ENCODE results near the gene DENND1B.

Gene DENND1B, protein sequence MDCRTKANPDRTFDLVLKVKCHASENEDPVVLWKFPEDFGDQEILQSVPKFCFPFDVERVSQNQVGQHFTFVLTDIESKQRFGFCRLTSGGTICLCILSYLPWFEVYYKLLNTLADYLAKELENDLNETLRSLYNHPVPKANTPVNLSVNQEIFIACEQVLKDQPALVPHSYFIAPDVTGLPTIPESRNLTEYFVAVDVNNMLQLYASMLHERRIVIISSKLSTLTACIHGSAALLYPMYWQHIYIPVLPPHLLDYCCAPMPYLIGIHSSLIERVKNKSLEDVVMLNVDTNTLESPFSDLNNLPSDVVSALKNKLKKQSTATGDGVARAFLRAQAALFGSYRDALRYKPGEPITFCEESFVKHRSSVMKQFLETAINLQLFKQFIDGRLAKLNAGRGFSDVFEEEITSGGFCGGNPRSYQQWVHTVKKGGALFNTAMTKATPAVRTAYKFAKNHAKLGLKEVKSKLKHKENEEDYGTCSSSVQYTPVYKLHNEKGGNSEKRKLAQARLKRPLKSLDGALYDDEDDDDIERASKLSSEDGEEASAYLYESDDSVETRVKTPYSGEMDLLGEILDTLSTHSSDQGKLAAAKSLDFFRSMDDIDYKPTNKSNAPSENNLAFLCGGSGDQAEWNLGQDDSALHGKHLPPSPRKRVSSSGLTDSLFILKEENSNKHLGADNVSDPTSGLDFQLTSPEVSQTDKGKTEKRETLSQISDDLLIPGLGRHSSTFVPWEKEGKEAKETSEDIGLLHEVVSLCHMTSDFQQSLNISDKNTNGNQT

DNA sequence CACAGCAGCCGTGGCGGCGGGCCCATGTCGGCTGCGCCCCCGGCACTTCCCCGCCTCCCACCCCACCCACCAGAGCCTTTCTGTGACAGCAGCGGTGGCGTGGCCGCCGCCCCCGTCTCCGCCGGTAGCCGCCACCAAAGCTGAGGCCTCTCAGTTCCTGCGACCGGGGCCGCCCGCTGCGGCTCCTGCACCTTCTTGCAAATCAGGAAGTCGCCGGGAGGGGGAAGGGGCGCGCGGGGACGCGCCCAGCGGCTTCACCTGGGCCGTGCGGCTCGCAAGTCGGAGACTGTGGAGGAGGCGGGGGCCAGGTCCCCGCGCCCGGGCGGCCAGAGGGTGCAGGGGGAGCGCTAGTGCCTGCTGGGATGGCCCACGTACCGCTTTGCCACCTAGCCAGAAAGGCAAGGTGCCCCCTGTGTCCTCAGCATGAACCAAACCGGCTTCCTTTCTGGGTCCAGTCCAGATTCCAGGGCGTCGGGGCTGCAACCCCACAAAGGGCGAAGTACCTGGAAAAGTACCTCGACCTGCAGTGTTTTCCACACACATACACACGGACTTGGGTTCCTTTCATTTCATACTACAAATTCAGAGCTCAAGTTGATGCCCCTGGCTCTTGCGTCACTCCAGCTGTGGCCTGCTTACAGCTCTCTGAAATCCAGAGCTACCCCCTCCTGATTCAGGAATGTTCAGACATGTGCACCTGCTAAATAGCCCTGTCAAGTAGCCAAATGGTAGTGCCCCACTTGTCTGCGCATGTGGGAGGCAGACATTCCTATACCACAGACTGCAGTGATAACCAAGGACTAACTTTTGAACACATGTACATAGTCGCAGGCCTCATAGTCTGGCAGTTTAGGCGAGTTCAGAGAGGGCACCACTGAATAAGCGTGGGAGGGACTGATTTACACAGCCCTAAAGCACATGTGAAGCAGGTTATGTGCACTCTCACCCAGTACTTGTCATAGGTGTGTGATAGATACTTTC lies at the start of gene DENND1B:
Gene DENND1B (minus strand): TSS at position 199 of the 981 bp plus-strand sequence. CDS start 325 bp downstream, outside the sequence.
- peak; percentile 63 for DNase-seq

DNA sequence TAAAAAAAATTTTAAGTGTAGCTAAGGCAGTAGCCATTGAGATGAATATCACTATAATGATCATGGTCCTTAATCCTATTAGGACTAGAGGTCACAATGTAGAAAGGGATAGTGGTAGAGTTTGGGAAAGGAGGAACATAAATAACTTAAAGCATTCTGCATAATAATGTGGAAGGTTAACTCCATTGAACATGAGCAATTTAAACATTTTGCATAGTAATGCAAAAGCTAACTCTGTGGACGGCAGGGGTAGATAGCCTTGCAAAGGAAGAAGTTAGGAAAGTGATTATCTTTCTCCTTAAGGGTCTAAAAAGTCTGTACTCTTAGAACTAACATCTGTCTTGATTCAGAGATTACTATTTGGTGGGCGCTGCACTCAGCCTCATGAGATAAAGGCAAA lies 39.0 kb upstream of the DENND1B start:
- DNase-seq = no peak

GRCh38 chr1:197813741-197814140 lies 38.5 kb upstream of the DENND1B start:
- no peak for DNase-seq

DNA sequence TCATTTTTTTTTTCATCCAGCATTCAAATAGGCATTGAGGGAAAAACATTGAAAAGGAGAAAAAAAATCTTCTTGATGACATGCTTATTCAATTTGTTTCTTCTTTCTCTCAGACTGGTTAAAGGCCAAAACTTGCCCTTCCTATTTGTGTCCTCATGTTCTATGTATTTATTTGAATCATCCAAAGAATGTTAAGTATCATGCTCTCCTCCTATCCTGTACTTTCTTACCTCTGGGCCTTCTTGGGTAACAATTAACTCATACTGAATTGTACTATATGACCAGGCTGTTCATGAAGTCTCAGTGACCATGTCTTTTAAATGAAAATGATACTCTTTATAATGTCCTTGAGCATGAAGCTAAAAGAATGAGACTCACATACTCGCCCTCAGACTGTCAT lies 36.5 kb upstream of the DENND1B start:
- DNase-seq = no peak

DNA sequence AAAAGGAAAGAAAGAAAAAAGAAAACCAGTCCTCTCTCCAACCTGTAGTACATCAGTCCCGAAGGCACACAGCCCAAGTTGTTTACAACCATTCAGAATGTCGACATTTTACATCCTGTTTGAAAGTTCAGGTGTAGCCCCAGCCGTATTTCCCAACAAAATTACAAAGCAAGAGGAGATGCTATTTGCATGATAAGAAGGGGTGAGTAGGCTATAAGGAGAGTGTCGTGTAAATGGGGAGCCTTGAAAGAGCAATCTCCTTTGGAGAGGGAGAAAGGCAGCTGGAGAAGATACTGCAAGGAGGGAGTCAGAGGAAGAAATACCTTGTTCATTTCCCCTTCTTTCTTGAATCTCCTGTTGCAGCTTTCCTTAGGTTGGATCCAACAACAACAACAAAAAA lies 35.5 kb upstream of the DENND1B start:
- DNase-seq = no peak

GRCh38 chr1:197808880-197809279 lies 33.6 kb upstream of the DENND1B start:
- DNase-seq = peak; percentile 55

- no peak for DNase-seq
Measured at GRCh38 chr1:197807739-197808453, 32.6 kb upstream of the DENND1B start.

GRCh38 chr1:197807216-197807615 lies 31.9 kb upstream of the DENND1B start:
- no peak for DNase-seq

DNA sequence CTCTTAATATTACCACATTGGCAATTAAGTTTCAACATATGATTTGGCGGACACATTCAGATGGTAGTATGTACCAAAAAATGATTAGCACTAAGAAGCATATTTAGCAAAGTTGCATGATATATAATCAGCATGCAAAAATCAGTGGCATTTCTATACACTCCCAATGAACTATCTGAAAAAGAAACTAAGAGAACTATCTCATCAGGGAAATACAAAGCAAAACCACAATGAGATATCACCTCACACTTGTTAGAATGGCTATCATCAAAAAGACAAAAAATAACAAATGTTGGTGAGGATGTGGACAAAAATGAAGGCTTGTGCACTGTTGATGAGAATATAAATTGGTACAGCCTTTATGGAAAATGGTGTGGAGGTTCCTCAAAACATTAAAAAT lies 31.4 kb upstream of the DENND1B start:
- DNase-seq = no peak

GRCh38 chr1:197801684-197802083 lies 26.4 kb upstream of the DENND1B start:
- DNase-seq = no peak

DNA sequence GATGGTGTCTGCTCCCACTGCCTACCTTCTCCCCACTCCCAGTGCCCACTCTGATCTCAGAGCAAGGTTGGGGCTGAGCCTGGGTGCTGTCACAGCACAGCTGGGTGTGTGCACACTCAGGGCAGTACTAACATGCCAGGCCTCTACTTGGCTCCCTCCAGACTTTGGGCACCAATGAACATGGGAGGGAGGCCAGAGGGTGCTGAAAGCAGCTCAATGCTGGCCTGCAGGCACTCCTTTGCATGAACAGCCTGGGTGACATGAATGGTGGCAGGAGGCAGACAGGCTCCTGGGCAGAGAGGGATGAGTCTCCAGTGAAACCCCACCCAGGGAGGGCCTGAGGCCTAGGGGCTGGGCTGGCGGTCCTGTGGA lies 25.8 kb upstream of the DENND1B start:
- DNase-seq = no peak

- DNase-seq = no peak
Measured at GRCh38 chr1:197800379-197801110, 25.3 kb upstream of the DENND1B start.

DNA sequence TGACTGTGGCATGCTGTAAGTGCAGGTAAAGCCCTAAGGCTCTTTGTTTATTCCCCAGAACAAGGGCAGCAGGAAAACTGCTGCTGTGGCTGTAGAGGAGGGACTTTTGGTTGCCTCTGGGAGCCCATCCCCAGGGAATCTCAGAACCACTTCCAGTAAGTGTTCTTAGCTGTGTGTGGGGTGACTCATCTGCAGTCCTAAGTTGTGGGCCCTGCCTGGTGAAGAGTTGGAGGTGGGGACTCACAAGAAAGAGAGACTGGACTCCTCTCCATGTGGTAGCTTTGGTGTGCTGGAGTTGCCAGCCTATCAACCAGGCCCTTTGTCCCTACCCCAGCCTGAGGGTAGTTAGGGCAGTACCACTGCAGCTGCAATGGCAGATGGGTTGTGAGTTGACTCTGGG lies 24.0 kb upstream of the DENND1B start:
- no peak for DNase-seq

DNA sequence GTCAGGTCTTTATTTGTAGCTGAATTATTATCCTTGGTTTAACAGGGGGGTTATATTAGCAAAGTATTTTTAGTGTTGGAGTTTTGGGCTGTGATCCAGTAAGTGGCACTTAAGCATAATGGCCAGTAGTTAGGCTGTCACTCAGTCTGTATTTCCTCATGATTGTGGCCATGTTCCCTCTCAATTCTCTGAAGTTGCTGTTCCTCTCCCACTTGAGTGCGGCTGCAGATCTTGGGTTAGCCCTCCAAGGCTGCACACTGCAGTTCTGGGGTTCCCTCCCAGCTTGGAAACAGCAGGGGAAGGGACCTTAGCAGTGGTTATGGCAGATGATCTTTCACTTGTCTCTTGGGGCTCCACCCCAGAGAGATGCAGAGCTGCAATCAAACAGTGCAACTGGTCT lies 23.2 kb upstream of the DENND1B start:
- DNase-seq = no peak

DNA sequence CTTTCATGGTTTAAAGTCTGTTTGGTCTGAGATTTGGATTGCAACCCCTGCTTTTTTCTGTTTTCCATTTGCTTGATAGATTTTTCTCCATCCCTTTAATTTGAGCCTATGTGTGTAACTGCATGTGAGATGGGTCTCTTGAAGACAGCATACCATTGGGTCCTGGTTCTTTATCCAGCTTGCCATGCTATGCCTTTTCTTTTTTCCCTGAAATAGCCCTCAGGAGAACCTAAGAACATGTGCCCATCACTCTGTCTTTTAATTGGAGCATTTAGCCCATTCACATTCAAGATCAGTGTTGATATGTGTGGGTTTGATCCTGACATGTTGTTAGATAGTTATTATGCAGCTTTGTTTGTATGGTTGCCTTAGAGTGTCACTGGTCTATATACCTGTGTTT lies 21.7 kb upstream of the DENND1B start:
- DNase-seq = no peak

GRCh38 chr1:197788741-197789739 lies 13.8 kb upstream of the DENND1B start:
- no peak for DNase-seq

DNA sequence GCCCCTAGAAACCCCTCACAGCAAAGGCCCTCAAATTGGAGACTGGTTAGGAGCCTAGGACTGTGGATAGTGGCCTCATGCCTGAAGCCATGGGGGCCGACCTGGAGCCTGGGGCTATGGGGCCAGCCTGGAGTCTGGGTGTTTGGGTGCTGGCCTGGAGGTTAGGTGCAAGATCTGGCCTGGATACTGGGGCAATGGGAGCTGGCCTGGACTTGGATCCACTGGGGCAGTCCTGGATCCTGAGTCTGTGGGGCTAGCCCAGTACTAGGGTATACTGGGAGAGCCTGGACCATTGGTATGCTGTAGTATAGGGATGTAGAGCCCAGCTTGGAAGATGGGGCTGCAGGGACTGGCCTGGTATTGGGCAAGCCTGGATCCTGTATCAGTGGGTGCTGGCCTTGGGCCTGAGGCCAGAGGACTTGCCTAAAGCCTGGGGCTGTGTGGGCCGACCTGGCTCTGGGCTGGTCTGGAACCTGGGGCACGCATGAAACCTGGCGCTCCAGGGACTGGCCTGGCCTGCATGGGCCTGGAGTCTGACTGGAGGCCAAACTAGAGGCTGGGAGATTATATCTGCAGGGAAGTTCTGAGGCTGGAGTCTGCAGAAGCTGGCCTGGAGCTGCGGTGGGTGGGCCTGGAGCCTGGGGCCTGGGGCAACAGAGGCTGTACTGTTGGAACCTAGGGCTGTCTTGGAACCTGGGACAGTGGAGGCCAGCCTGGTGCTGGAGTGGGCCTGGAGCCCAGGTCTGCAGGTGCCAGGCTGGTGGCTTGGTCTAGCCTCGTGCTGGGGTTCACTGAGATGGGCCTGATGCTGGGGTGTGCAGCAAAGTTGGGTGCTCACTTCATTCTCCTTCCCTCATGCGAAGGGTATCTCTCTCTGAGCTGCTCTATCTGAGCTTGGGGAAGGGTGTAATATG lies 12.6 kb upstream of the DENND1B start:
- no peak for DNase-seq

DNA sequence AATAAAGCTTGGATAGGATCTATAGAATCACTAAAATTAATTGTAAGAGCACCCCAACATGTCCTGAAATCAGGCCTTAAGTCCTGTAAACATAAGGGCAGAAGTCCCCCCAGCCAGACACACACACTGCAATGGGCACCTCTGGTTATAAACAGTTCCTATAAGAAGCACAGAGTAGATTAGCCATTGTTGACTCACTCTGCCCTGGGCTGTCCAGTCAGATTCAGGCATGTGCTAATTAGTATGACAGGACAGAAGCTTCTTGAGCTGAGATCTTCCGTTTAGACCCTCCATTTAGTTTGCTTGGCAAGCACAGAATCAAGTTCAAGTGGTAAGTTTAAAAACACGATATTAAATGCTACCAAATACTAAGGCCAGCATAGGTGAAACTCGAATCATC lies 11.8 kb upstream of the DENND1B start:
- DNase-seq = no peak

DNA sequence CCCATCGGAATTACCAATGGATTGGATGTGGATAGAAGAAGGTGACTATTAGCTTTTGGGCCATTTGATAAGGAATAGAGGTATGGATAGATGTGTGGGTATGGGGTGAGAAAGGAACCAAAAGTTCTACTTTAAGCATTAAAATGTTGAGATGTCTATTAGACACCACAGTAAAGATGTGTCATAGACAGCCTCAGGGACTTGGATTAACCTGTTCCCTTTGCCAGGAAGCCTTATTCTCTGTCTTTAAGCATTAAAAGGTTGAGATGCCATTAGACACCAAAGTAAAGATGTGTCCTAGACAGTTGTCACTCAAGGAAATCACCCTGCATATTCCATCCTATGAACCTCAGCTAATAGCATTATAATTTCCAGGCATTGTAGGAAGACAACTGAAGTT lies 11.0 kb upstream of the DENND1B start:
- no peak for DNase-seq
